Immature natural killer cell (primary cell): ENCODE data around the gene TXNIP. TPM values are rescaled to one million over a fixed set of nuclear protein-coding genes. Genes with fewer than 3 reads are reported as not detected.
A peak's percentile ranks its signal among the peaks of the same experiment; 100 is the strongest.

ENCODE experiments used
- DNase-seq, 3 donors: peaks; one replicate each; pipeline ENCODE4 v3.0.0; 2022; ENCODE audit warnings: mixed read lengths in 1 of 3
- H3K27ac Mint-ChIP-seq, 6 donors: one replicate each; pipeline ENCODE4 v1.8.0; 2020; ENCODE audit warnings: mixed read lengths in 6 of 6, mild to moderate bottlenecking in 5 of 6, inconsistent platforms in 4 of 6, moderate library complexity in 3 of 6
- H3K27me3 Mint-ChIP-seq, 3 donors: one replicate each; pipeline ENCODE4 v1.8.0; 2020 to 2021; ENCODE audit warnings: low read depth in 3 of 3, mild to moderate bottlenecking in 3 of 3, mixed read lengths in 3 of 3, moderate library complexity in 3 of 3, inconsistent platforms in 1 of 3
- H3K36me3 Mint-ChIP-seq, 3 donors: one replicate each; pipeline ENCODE4 v1.8.0; 2020; ENCODE audit warnings: mixed read lengths in 3 of 3, inconsistent platforms in 2 of 3, mild to moderate bottlenecking in 2 of 3
- H3K4me1 Mint-ChIP-seq, 2 donors: one replicate each; pipeline ENCODE4 v1.8.0; 2020; ENCODE audit warnings: inconsistent platforms in 2 of 2, mild to moderate bottlenecking in 2 of 2, mixed read lengths in 2 of 2, moderate library complexity in 1 of 2
- H3K4me3 Mint-ChIP-seq, 5 donors: one replicate each; pipeline ENCODE4 v1.8.0; 2020; ENCODE audit warnings: mild to moderate bottlenecking in 5 of 5, mixed read lengths in 5 of 5, inconsistent platforms in 3 of 5, moderate library complexity in 3 of 5
- H3K9me3 Mint-ChIP-seq, 6 donors: one replicate each; pipeline ENCODE4 v1.8.0; 2020; ENCODE audit warnings: mild to moderate bottlenecking in 6 of 6, mixed read lengths in 6 of 6, inconsistent platforms in 4 of 6, moderate library complexity in 3 of 6
- polyA plus RNA-seq, 3 donors: library from polyadenylated mRNA; unstranded; fragments of 300-500 nt; fragmentation: Illumina TruSeq; gene quantifications; one replicate each; pipeline ENCODE4 v1.2.3, GENCODE V29; 2021

The TXNIP gene
- polyA plus RNA-seq, 3 donors from 2014 or later, result 3,408 to 4,367 (median 4,229) TPM

GRCh38 chr1:145961109-145961424 lies 35.3 kb downstream of the TXNIP start:
- Mint-ChIP-seq H3K4me3 (peak overlapping the region; percentile 94 to 99 (median 96)), H3K27ac (peak overlapping the region; percentile 77 to 93 (median 85)), H3K36me3 (no peaks in the 10 kb centered on the region), H3K27me3 (peaks cover 5 to 12% (median 9%) of the 10 kb centered on the region in 3 donors), H3K4me1 (peaks cover 82 to 83% of the 10 kb centered on the region in 2 donors), H3K9me3 (no peaks in the 10 kb centered on the region)
- DNase-seq, result no peak

- no peaks in the 10 kb centered on the region for H3K9me3 Mint-ChIP-seq
- H3K4me1 Mint-ChIP-seq, result peaks cover 85 to 87% of the 10 kb centered on the region in 2 donors
- peak overlapping the region; percentile 77 to 92 (median 85) for H3K27ac Mint-ChIP-seq
- H3K4me3 Mint-ChIP-seq, result peak overlapping the region; percentile 94 to 99 (median 96)
- H3K36me3 Mint-ChIP-seq, result no peaks in the 10 kb centered on the region
- peaks cover 5 to 12% (median 9%) of the 10 kb centered on the region in 3 donors for H3K27me3 Mint-ChIP-seq
- peak; percentile 55 to 59 (median 55) for DNase-seq
Observed at GRCh38 chr1:145960468-145961108, 35.8 kb downstream of the TXNIP start.

GRCh38 chr1:145959957-145960467 lies 36.4 kb downstream of the TXNIP start:
- Mint-ChIP-seq H3K4me3 (peak overlapping the region; percentile 76 to 99 (median 96)), H3K27me3 (peaks cover 5 to 12% (median 9%) of the 10 kb centered on the region in 3 donors), H3K27ac (peak overlapping the region; percentile 36 to 94 (median 76)), H3K36me3 (no peaks in the 10 kb centered on the region), H3K9me3 (no peaks in the 10 kb centered on the region), H3K4me1 (peaks cover 85 to 88% of the 10 kb centered on the region in 2 donors)
- no peak for DNase-seq

GRCh38 chr1:145959333-145959732 lies 37.0 kb downstream of the TXNIP start:
- no peak for DNase-seq
- H3K9me3 Mint-ChIP-seq, result no peaks in the 10 kb centered on the region
- H3K4me3 Mint-ChIP-seq, result peak overlapping the region; percentile 69 to 99 (median 95)
- peaks cover 85 to 88% of the 10 kb centered on the region in 2 donors for H3K4me1 Mint-ChIP-seq
- H3K36me3 Mint-ChIP-seq, result no peaks in the 10 kb centered on the region
- peak overlapping the region; percentile 74 to 94 (median 82) for H3K27ac Mint-ChIP-seq
- peaks cover 5 to 9% (median 9%) of the 10 kb centered on the region in 3 donors for H3K27me3 Mint-ChIP-seq

GRCh38 chr1:145958734-145959133 lies 37.6 kb downstream of the TXNIP start:
- H3K36me3 Mint-ChIP-seq, result no peaks in the 10 kb centered on the region
- DNase-seq, result no peak
- peaks cover 5 to 8% (median 6%) of the 10 kb centered on the region in 3 donors for H3K27me3 Mint-ChIP-seq
- H3K4me1 Mint-ChIP-seq, result peaks cover 85 to 88% of the 10 kb centered on the region in 2 donors
- H3K27ac Mint-ChIP-seq, result peak overlapping the region; percentile 81 to 94 (median 91)
- H3K9me3 Mint-ChIP-seq, result no peaks in the 10 kb centered on the region
- peak overlapping the region in 4 of 5 donors; percentile 84 to 99 (median 92) for H3K4me3 Mint-ChIP-seq

- Mint-ChIP-seq H3K27me3 (peaks cover 4 to 8% (median 6%) of the 10 kb centered on the region in 3 donors), H3K27ac (peak within 1 kb of the TSS; percentile 91 to 96 (median 94)), H3K4me1 (peaks cover 81 to 82% of the 10 kb centered on the region in 2 donors), H3K36me3 (no peaks in the 10 kb centered on the region), H3K9me3 (no peaks in the 10 kb centered on the region), H3K4me3 (peak within 1 kb of the TSS; percentile 88 to 99 (median 98))
- DNase-seq, result peak; percentile 92 to 94 (median 93)
Observed at GRCh38 chr1:145957443-145958319, 38.7 kb downstream of the TXNIP start, which contains the start of gene LIX1L. Gene LIX1L (minus strand): TSS chr1:145958017. CDS start chr1:145957927, 90 bp downstream.

GRCh38 chr1:145956781-145957442 lies 39.5 kb downstream of the TXNIP start:
- Mint-ChIP-seq H3K27me3 (peaks cover 2 to 7% (median 5%) of the 10 kb centered on the region in 3 donors), H3K4me3 (peak overlapping the region; percentile 88 to 98 (median 95)), H3K36me3 (no peaks in the 10 kb centered on the region), H3K4me1 (peaks cover 78 to 80% of the 10 kb centered on the region in 2 donors), H3K9me3 (no peaks in the 10 kb centered on the region), H3K27ac (peak overlapping the region; percentile 86 to 96 (median 94))
- peak in 1 of 3 donors; percentile 19 for DNase-seq

- Mint-ChIP-seq H3K36me3 (no peaks in the 10 kb centered on the region), H3K27me3 (peaks cover 2 to 5% (median 5%) of the 10 kb centered on the region in 3 donors), H3K4me1 (peaks cover 78 to 80% of the 10 kb centered on the region in 2 donors), H3K4me3 (peak overlapping the region; percentile 88 to 98 (median 95)), H3K9me3 (no peaks in the 10 kb centered on the region), H3K27ac (peak overlapping the region; percentile 86 to 96 (median 94))
- no peak for DNase-seq
Observed at GRCh38 chr1:145956361-145956760, 40.0 kb downstream of the TXNIP start.

- no peaks in the 10 kb centered on the region for H3K36me3 Mint-ChIP-seq
- H3K27me3 Mint-ChIP-seq, result peaks cover 0 to 5% (median 2%) of the 10 kb centered on the region in 3 donors
- peak overlapping the region in 3 of 5 donors; percentile 9 to 22 (median 13) for H3K4me3 Mint-ChIP-seq
- DNase-seq, result no peak
- peak overlapping the region; percentile 1 to 94 (median 33) for H3K27ac Mint-ChIP-seq
- H3K9me3 Mint-ChIP-seq, result no peaks in the 10 kb centered on the region
- peaks cover 81 to 87% of the 10 kb centered on the region in 2 donors for H3K4me1 Mint-ChIP-seq
Observed at GRCh38 chr1:145955436-145955835, 40.9 kb downstream of the TXNIP start.

- Mint-ChIP-seq H3K4me3 (peak overlapping the region in 1 of 5 donors; percentile 33), H3K36me3 (peaks cover 0 to 3% (median 0%) of the 10 kb centered on the region in 3 donors), H3K27me3 (peaks cover 0 to 4% (median 0%) of the 10 kb centered on the region in 3 donors), H3K27ac (peak overlapping the region in 1 of 6 donors; percentile 25), H3K4me1 (peaks cover 79 to 87% of the 10 kb centered on the region in 2 donors), H3K9me3 (no peaks in the 10 kb centered on the region)
- no peak for DNase-seq
Observed at GRCh38 chr1:145953861-145954260, 42.5 kb downstream of the TXNIP start.

GRCh38 chr1:145952903-145953302 lies 43.5 kb downstream of the TXNIP start:
- H3K36me3 Mint-ChIP-seq, result peaks cover 0 to 3% (median 0%) of the 10 kb centered on the region in 3 donors
- no peak overlapping the region for H3K4me3 Mint-ChIP-seq
- no peak for DNase-seq
- peaks cover 69 to 79% of the 10 kb centered on the region in 2 donors for H3K4me1 Mint-ChIP-seq
- H3K27ac Mint-ChIP-seq, result no peak overlapping the region
- no peaks in the 10 kb centered on the region for H3K9me3 Mint-ChIP-seq
- H3K27me3 Mint-ChIP-seq, result peaks cover 0 to 4% (median 0%) of the 10 kb centered on the region in 3 donors

GRCh38 chr1:145951526-145951925 lies 44.9 kb downstream of the TXNIP start:
- H3K9me3 Mint-ChIP-seq, result no peaks in the 10 kb centered on the region
- peaks cover 59 to 69% of the 10 kb centered on the region in 2 donors for H3K4me1 Mint-ChIP-seq
- no peak overlapping the region for H3K4me3 Mint-ChIP-seq

GRCh38 chr1:145949219-145949618 lies 47.2 kb downstream of the TXNIP start:
- Mint-ChIP-seq H3K4me3 (peak overlapping the region in 1 of 5 donors; percentile 27), H3K4me1 (peaks cover 36 to 46% of the 10 kb centered on the region in 2 donors), H3K27me3 (no peaks in the 10 kb centered on the region), H3K27ac (peak overlapping the region in 3 of 6 donors; percentile 29 to 87 (median 84)), H3K36me3 (peaks cover 3 to 6% (median 6%) of the 10 kb centered on the region in 3 donors), H3K9me3 (no peaks in the 10 kb centered on the region)
- DNase-seq, result no peak

More at GRCh38 chr1:145951526-145951925, 44.9 kb downstream of the TXNIP start:
- peaks cover 0 to 6% (median 0%) of the 10 kb centered on the region in 3 donors for H3K36me3 Mint-ChIP-seq
- H3K27me3 Mint-ChIP-seq, result no peaks in the 10 kb centered on the region
- peak overlapping the region in 2 of 6 donors; percentile 21 to 58 for H3K27ac Mint-ChIP-seq
- DNase-seq, result no peak
